Measurements from ENCODE around the gene C6orf89.
A peak's percentile ranks its signal among the peaks of the same experiment; 100 is the strongest.
"Not testable (repeated sequence)": the region's sequence is repeated elsewhere in the genome, so short reads cannot be mapped to it uniquely, and the experiment has no call there.

The C6orf89 gene

GRCh38 chr6:36888115-36888643, 2.4 kb downstream of the C6orf89 start:
- DNase-seq, result no peak

- peak; percentile 15 to 56 for DNase-seq
These were observed 3.1 kb downstream of the C6orf89 start for GRCh38 chr6:36888654-36889481.

- no peak for DNase-seq
These were observed 4.4 kb downstream of the C6orf89 start for GRCh38 chr6:36890112-36890663.

DNA sequence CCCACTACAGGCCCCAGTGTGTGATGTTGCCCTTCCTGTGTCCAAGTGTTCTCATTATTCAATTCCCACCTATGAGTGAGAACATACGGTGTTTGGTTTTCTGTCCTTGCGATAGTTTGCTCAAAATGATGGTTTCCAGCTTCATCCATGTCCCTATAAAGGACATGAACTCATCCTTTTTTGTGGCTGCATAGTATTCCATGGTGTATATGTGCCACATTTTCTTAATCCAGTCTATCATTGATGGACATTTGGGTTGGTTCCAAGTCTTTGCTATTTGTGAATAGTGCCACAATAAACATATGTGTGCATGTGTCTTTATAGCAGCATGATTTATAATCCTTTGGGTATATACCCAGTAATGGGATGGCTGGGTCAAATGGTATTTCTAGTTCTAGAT, 5.4 kb downstream of the C6orf89 start:
- not testable (repeated sequence) for DNase-seq

DNA sequence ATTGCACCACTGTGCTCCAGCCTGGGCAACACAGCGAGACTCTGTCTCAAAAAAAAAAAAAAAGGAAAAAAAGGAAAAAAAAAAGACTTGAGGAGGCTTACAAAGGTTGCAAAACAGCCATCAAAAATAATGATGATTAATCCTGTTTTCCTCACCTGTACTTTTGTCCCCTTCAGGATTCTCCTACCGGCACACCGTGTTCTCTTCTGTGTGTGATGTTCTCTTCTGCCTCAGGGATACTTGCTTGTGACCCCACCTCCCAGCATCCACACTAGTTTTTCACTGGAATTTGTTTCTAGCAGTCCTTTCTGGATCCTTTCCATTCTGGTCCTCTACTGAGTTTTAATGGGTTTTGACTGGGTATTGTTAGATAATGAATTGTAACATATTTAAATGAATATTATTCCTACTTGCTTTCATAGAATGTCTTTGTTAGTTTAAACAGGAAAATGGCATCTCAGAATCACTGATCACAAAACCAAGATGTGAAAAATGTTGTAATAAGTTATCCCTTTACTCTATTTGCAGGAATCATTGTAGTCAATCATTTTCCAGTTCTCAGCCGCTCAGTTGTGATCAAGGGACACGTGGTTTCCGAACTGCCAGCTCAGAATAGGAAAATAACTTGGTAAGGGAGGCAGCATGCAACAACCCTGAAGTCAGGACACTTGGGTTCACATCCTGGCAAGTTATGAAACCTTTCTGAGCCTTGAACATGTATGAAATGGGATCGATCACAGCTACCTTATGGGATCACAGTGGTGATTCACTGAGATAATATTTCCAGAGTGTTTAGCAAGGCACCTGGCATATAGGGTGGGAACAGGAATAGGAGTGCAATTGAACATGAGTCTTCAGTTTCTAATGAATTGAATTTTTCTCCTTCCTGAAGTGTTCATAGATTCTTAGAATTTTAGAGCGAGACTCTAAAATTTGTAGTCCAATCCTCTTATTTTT, 8.5 kb downstream of the C6orf89 start:
- DNase-seq, result no peak

GRCh38 chr6:36897609-36898008, 11.9 kb downstream of the C6orf89 start:
- peak in 1 of 2 experiments; percentile 24 for DNase-seq

DNA sequence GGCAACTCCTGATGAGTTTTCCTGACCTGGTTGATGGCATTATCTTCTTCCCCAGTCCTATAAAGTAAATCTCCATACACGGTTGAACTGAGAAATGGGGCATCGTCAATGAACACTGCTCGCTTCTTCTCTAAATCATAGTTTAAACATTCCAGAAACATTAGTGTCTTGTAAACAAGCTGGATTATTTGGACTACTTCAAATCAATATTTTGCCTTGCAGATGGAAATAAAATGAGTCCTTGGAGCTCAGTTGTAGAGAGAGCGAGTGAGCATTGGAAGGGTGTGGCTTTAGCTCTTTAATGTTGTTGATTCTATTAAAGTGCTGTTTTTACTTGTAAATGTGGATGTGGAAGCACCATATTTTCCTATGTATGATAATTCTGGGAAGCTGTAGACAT, 18.4 kb downstream of the C6orf89 start:
- no peak for DNase-seq

DNA sequence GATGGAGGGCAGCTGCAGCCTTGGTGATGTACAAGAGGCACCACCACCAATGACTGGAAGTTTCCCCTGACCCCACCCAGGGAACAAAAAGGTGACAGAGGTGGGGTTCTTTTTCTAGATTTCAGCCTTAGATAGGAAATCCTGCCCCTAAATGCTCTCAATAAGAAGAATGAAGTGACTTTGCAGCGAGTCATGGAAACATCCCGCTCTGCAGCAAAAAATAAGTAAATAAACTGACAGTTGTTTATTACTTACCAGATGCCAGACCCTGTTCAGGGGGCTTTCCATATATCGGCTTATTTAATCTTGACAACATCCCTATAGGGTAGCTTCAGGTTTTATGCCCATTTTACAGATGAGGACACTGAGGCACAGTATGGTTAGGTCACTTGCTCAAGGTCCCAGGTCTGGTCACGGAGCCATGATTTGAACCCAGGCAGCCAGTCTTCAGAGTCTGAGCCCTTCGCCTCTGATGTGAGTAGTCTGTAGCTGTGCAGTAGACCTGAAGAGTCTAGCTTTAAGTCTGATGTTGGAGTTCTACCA, 19.2 kb downstream of the C6orf89 start:
- DNase-seq, result no peak

GRCh38 chr6:36906539-36907325, 21.0 kb downstream of the C6orf89 start:
- no peak for DNase-seq

DNA sequence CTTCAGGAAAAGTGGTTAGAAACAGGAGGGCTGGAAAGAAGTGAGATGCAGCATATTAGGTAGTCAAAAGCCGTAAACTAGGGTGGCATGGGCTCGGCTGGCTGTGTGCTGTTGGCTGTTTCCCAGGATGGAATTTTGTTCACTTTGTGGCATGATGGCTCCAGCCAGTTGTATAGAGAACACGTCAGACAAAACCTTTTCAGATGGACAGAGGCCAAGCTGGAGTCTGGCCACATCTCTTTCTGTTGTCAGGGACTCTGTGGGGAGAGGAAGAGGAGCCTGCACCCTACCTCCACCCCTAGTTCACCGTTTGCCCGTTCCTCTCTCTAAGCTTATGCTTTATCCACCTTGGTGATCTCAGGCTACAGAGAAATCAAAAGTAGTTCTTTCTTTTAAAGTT, 22.0 kb downstream of the C6orf89 start:
- DNase-seq, result no peak

GRCh38 chr6:36908747-36909146, 23.0 kb downstream of the C6orf89 start:
- DNase-seq, result no peak

DNA sequence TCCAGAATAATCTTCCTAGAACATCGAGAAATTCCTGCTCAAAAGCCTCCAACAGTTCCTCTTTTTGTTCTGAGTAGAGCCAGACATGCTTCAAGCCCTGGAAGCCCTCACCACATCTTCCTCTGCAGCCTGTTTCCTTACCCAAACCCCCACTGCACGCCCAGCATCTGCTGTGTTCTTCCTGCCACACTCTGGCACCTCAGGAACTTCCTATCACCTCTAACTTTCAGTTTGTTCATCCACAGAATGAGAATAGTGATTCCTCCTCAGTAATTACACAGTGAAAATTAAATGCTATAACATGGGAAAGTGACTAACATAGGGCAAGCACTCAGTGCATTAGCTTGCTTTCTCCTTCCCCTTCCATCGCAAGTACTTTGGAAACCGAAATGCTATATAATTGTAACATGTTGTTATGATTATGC, 26.3 kb downstream of the C6orf89 start:
- DNase-seq, result no peak

GRCh38 chr6:36912586-36912985, 26.8 kb downstream of the C6orf89 start:
- DNase-seq, result no peak

GRCh38 chr6:36913082-36913481, 27.3 kb downstream of the C6orf89 start:
- DNase-seq, result no peak

DNA sequence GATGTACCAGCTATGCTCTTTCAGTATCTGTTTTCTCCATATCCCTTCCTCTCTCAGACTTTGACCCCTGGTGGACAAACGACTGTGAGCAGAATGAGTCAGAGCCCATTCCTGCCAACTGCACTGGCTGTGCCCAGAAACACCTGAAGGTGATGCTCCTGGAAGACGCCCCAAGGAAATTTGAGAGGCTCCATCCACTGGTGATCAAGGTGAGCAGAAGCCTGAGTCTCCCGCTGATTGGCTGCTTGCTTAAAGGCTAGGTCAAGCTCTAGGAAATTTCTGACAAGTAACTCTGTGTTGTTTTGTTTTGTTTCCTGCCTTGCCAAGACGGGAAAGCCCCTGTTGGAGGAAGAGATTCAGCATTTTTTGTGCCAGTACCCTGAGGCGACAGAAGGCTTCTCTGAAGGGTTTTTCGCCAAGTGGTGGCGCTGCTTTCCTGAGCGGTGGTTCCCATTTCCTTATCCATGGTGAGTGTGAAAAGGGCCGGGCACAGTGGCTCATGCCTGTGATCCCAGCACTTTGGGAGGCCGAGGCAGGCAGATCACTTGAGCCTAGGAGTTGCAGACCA, 28.6 kb downstream of the C6orf89 start:
- no peak for DNase-seq

DNA sequence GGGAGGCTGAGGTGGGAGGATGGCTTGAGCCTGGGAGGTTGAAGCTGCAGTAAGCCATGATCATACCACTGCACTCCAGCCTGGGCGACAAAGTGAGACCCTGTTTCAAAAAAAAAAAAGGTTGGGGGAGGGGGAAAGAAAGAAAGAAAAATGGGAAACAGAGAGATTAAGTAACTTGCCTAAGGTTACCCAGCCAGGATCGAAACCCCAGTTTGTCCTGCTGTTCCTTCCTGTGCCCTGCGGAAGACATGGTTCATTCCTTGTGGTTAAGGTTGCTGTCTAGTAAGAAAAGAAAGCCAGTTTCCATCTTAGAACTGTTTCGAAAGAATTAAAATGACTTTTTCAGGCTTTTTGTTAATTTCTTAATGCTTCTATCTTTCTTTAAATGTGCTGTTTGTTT, 29.8 kb downstream of the C6orf89 start:
- no peak for DNase-seq

- DNase-seq, result no peak
These were observed 30.4 kb downstream of the C6orf89 start for GRCh38 chr6:36916126-36916525.

- no peak for DNase-seq
These were observed 31.9 kb downstream of the C6orf89 start for GRCh38 chr6:36917541-36918193.

GRCh38 chr6:36920049-36920448, 34.3 kb downstream of the C6orf89 start:
- no peak for DNase-seq

- DNase-seq, result no peak
These were observed 34.8 kb downstream of the C6orf89 start for GRCh38 chr6:36920546-36920945.

DNA sequence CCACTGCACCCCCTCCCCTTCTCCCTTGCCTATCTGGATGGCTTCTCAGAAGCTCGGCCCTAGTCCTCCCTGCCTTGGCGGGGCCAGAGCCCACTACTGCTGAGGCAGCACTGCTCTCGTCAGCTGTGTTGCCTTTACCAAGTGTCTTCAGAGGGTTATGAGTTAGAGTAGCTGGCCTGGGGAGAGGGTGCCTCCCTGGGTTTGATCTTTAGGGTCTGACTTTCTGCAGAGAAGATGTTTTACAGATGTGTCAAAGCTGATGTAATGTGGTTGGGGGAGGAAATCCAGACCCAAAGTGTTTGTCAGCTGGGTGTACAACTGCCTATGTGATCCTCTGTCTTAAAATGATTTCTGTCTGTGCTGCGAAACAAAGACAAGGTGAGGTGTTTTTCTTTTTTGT, 38.4 kb downstream of the C6orf89 start:
- DNase-seq, result no peak

All from NCI-H524 (cell line).